K562 (cell line): Measurements from ENCODE around the gene KLHDC10. TPM values are rescaled to one million over a fixed set of nuclear protein-coding genes. Genes with fewer than 3 reads are reported as not detected.

Experiments
- ATAC-seq: fragments of 200-7000 bp; cut with Tn5 transposase; 3 replicates; pipeline ENCODE4 v1.9.1; 2020; ENCODE audit warnings: moderate library complexity
- BruUV-seq: library from RNA; stranded (reverse); fragments of 400-500 nt; replicated peaks from 2 replicates; lab custom pipeline; 2021; lab: Mats Ljungman, UMichigan
- CTCF ChIA-PET: fragments of 300-600 bp; formaldehyde crosslinking; extraction: SDS; loops from one replicate; lab custom pipeline; 2021; ENCODE audit warnings: low intra/inter-chr PET ratio; lab: Yijun Ruan, JAX
- POLR2A ChIA-PET: fragments of 300-600, 350-650 bp; sonication (Branson Sonifier 250); formaldehyde crosslinking; extraction: SDS; loops from one replicate; lab custom pipeline; 2021; ENCODE audit warnings: antibody characterized with exemption, inconsistent platforms; lab: Yijun Ruan, JAX
- DNase-seq, 4 experiments: peaks; one replicate each; pipeline versions ENCODE4 v3.0.0 to v3.0.0-alpha.2; 2011 to 2018; ENCODE audit warnings: low spot score in 3 of 4, mixed read lengths in 3 of 4; ENCODE audit errors: extremely low read depth in 1 of 4
- FAIRE-seq: peaks from 2 replicates; lab custom pipeline; 2011; peaks lifted over from hg19 to GRCh38; lab: Jason Lieb, UNC
- H2AFZ ChIP-seq: 2 replicates; pipeline ENCODE4 v1.6.0; 2011; ENCODE audit warnings: low read depth, low read length, control low read depth, inconsistent platforms
- H3K27ac ChIP-seq: fragments of 200-600 bp; 3 replicates; pipeline ENCODE4 v1.8.0; 2011; ENCODE audit warnings: low read depth, mild to moderate bottlenecking, control low read depth, inconsistent platforms, low read length, moderate library complexity, mixed read lengths; ENCODE audit errors: extremely low read depth
- H3K27me3 ChIP-seq, 2 experiments: fragments of 300-600 bp in 1 of 2; 2 replicates in 1 of 2; 3 replicates in 1 of 2; pipeline versions ENCODE4 v1.6.0 to v1.8.0; 2011; ENCODE audit warnings: inconsistent platforms in 2 of 2, low read length in 2 of 2, mild to moderate bottlenecking in 1 of 2, mixed read lengths in 1 of 2, moderate library complexity in 1 of 2; ENCODE audit not compliant: control insufficient read depth in 2 of 2, insufficient read depth in 2 of 2
- H3K36me3 ChIP-seq: fragments of 300-600 bp; 3 replicates; pipeline ENCODE4 v1.8.0; 2011; ENCODE audit warnings: mild to moderate bottlenecking, low read length, inconsistent platforms; ENCODE audit not compliant: control insufficient read depth, insufficient read depth
- H3K4me1 ChIP-seq, 2 experiments: fragments of 200-600 bp in 1 of 2; replicated peaks in 1 of 2; 2 replicates in 1 of 2; 3 replicates in 1 of 2; pipeline versions ENCODE4 v1.5.1 to v1.8.0; 2011; ENCODE audit warnings: inconsistent platforms in 2 of 2, low read length in 2 of 2, mild to moderate bottlenecking in 1 of 2, mixed read lengths in 1 of 2, moderate library complexity in 1 of 2; ENCODE audit not compliant: control insufficient read depth in 2 of 2, insufficient read depth in 2 of 2
- H3K4me2 ChIP-seq: 2 replicates; pipeline ENCODE4 v1.6.1; 2011; ENCODE audit warnings: low read length, control low read depth, inconsistent platforms, mixed read lengths; ENCODE audit not compliant: insufficient read depth
- H3K4me3 ChIP-seq: fragments of 200-600 bp; sonication (generic), shearing (Covaris generic); 2 replicates; pipeline ENCODE4 v1.5.1; 2016; ENCODE audit warnings: control low read depth, inconsistent platforms
- H3K79me2 ChIP-seq: fragments of 200-600 bp; 3 replicates; pipeline ENCODE4 v1.8.0; 2011; ENCODE audit warnings: low read length, inconsistent platforms; ENCODE audit not compliant: control insufficient read depth, insufficient read depth
- H3K9ac ChIP-seq, 2 experiments: 2 replicates each; pipeline versions ENCODE4 v1.6.0 to v1.6.1; 2011; ENCODE audit warnings: low read depth in 2 of 2, low read length in 2 of 2, control low read depth in 1 of 2, inconsistent platforms in 1 of 2, mild to moderate bottlenecking in 1 of 2, mixed read lengths in 1 of 2; ENCODE audit not compliant: insufficient read depth in 1 of 2
- H3K9me1 ChIP-seq: one replicate; pipeline ENCODE4 v1.6.0; 2011; ENCODE audit warnings: inconsistent platforms, mild to moderate bottlenecking, low read length, moderate library complexity; ENCODE audit not compliant: control insufficient read depth, insufficient read depth
- H3K9me3 ChIP-seq: replicated peaks from 2 replicates; pipeline ENCODE4 v1.5.1; 2011; ENCODE audit warnings: low read depth, low read length, inconsistent platforms; ENCODE audit not compliant: control insufficient read depth, insufficient read depth
- H4K20me1 ChIP-seq: replicated peaks from 2 replicates; pipeline ENCODE4 v1.6.1; 2011; ENCODE audit warnings: low read length, inconsistent platforms, mixed read lengths; ENCODE audit not compliant: control insufficient read depth, insufficient read depth
- FOXK1 ChIP-seq: sonication (generic); formaldehyde crosslinking; IDR thresholded peaks from 2 replicates; pipeline ENCODE4 v1.8.0; 2022; ENCODE audit warnings: missing genetic modification reagents, mild to moderate bottlenecking, borderline replicate concordance
- HCFC1 ChIP-seq: IDR thresholded peaks from 2 replicates; pipeline ENCODE4 v1.6.1; 2012; ENCODE audit warnings: low read depth, low read length, improper control_type of control experiment
- HMGXB4 ChIP-seq: sonication (generic); formaldehyde crosslinking; IDR thresholded peaks from 2 replicates; pipeline ENCODE4 v1.8.1; 2023; ENCODE audit warnings: mild to moderate bottlenecking, missing genetic modification reagents
- NCOA4 ChIP-seq: fragments of 450-650 bp; IDR thresholded peaks from 2 replicates; pipeline ENCODE4 v1.6.1; 2018; ENCODE audit warnings: mild to moderate bottlenecking; ENCODE audit not compliant: partially characterized antibody
- NR2C2 ChIP-seq, 2 experiments: fragments of 200-800 bp in 1 of 2; sonication (Bioruptor generic) in 1 of 2; sonication (generic) in 1 of 2; formaldehyde crosslinking in 1 of 2; IDR thresholded peaks; 2 replicates each; pipeline versions ENCODE4 v1.6.1 to v1.8.0; 2016 to 2022; ENCODE audit warnings: mild to moderate bottlenecking in 1 of 2, missing compliant biosample characterization in 1 of 2, missing genetic modification characterization in 1 of 2, missing genetic modification reagents in 1 of 2
- RHOXF2B ChIP-seq: fragments of 250-450 bp; sonication (Bioruptor Pico); conservative IDR thresholded peaks from 2 replicates; pipeline ENCODE4 v1.5.1; 2021
- SMARCB1 ChIP-seq: IDR thresholded peaks from 2 replicates; pipeline ENCODE4 v1.6.1; 2011; ENCODE audit warnings: improper control_type of control experiment, low read depth; ENCODE audit not compliant: insufficient read length
- TARDBP ChIP-seq: fragments of 450-650 bp; IDR thresholded peaks from 2 replicates; pipeline ENCODE4 v1.6.1; 2016
- TFAP4 ChIP-seq: sonication (generic); formaldehyde crosslinking; IDR thresholded peaks from 2 replicates; pipeline ENCODE4 v1.8.0; 2022; ENCODE audit warnings: missing genetic modification reagents, mild to moderate bottlenecking, moderate library complexity, borderline replicate concordance
- ZBTB26 ChIP-seq: fragments of 450-650 bp; formaldehyde crosslinking; IDR thresholded peaks from 2 replicates; pipeline ENCODE4 v1.4.0; 2022; ENCODE audit warnings: missing genetic modification characterization
- ZBTB7A ChIP-seq: IDR thresholded peaks from 2 replicates; pipeline ENCODE4 v1.6.1; 2011; ENCODE audit warnings: low read depth, mild to moderate bottlenecking, low read length, moderate library complexity, borderline replicate concordance; ENCODE audit not compliant: control insufficient read depth
- ZBTB9 ChIP-seq: fragments of 450-650 bp; formaldehyde crosslinking; IDR thresholded peaks from 2 replicates; pipeline ENCODE4 v1.4.0; 2020; ENCODE audit warnings: mild to moderate bottlenecking, moderate library complexity
- ZNF133 ChIP-seq: fragments of 250-450 bp; sonication (Bioruptor Pico); IDR thresholded peaks from 2 replicates; pipeline ENCODE4 v1.4.0; 2020; ENCODE audit warnings: mild to moderate bottlenecking
- ZNF174 ChIP-seq: fragments of 250-450 bp; sonication (Bioruptor Pico); IDR thresholded peaks from 2 replicates; pipeline ENCODE4 v1.4.0; 2020; ENCODE audit warnings: mild to moderate bottlenecking
- ZNF316 ChIP-seq: fragments of 450-650 bp; IDR thresholded peaks from 2 replicates; pipeline ENCODE4 v1.6.1; 2016
- ZSCAN32 ChIP-seq: fragments of 450-650 bp; formaldehyde crosslinking; IDR thresholded peaks from 2 replicates; pipeline ENCODE4 v1.4.0; 2020; ENCODE audit warnings: mild to moderate bottlenecking, moderate library complexity
- WGBS: fragments of 100-300 bp; shearing (Covaris generic); methylation state at CpG from one replicate; pipeline ENCODE4 v1.1.6; 2016; ENCODE audit warnings: low coverage, mixed read lengths; ENCODE audit not compliant: insufficient coverage; ENCODE audit errors: missing lambda C conversion rate; 5-methylcytosine and 5-hydroxymethylcytosine counted together
- in situ Hi-C: fragments of 300-500 bp; cut with MboI; formaldehyde crosslinking; loops from 4 replicates; pipeline ENCODE4 v1.15.0; 2018; ENCODE audit warnings: inconsistent platforms, mixed read lengths
- intact Hi-C: fragments of 100-400 bp; cut with micrococcal nuclease; formaldehyde crosslinking; loops from 2 replicates; pipeline ENCODE4 v1.14.2; 2022
- polyA plus RNA-seq, 8 experiments: library from polyadenylated mRNA; depleted of rRNA in 4 of 8; stranded (reverse) in 5 of 8; unstranded in 3 of 8; fragments of >200 nt; fragmentation: Nextera tagmentation in 2 of 8; fragmentation: Illumina TruSeq in 1 of 8; extraction: Ambion mirVana in 2 of 8; extraction: Trizol in 1 of 8; gene quantifications; 2 replicates each; pipeline versions ENCODE4 v1.2.1 to v1.2.3, GENCODE V29; 2011 to 2014; ENCODE audit warnings: inconsistent platforms in 1 of 8, missing spikeins in 1 of 8
- total RNA-seq, 7 experiments: library from RNA; depleted of rRNA in 6 of 7; stranded (reverse); fragments of >200 nt in 6 of 7; fragmentation: Illumina TruSeq in 2 of 7; extraction: Trizol in 2 of 7; gene quantifications; 2 replicates each; pipeline versions ENCODE4 v1.2.1 to v1.2.3, GENCODE V29; 2011 to 2021; ENCODE audit warnings: low replicate concordance in 1 of 7

The KLHDC10 gene
- total and polyA plus RNA-seq, 9 of the 15 experiments (the other 6 are each of a cell fraction or from before 2014, with no cell fraction given), result 9.8 to 80.5 (median 31.4) TPM

- H3K79me2 ChIP-seq, result no peaks in the 10 kb centered on the region
- TF ChIP-seq ZNF174 (CRISPR knock-in tag) (no peak), FOXK1 (CRISPR knock-in tag) (no peak), TFAP4 (CRISPR knock-in tag) (peak; percentile 25; the same call in 1 of the 2 replicates), HCFC1 (no peak), HMGXB4 (CRISPR knock-in tag) (no peak; the same call in 1 of the 2 replicates), ZNF316 (no peak), ZBTB9 (CRISPR knock-in tag) (no peak), ZSCAN32 (CRISPR knock-in tag) (no peak), RHOXF2B (CRISPR knock-in tag) (no peak), ZBTB26 (CRISPR knock-in tag) (peak; percentile 73; the same call in 1 of the 2 replicates), NCOA4 (peak; percentile 33), TARDBP (0 out of 2 replicates have a peak, but pooled peaks have one; percentile 19), ZBTB7A (no peak), ZNF133 (no peak), NR2C2 (CRISPR knock-in tag; IDR thresholded peaks at IDR 0.05) (peak; percentile 51; the same call in 1 of the 2 replicates), NR2C2 (tag; IDR thresholded peaks at IDR 0.05) (no peak), SMARCB1 (no peak)
Measured at GRCh38 chr7:130151591-130152492, 81.5 kb downstream of the KLHDC10 start.

More at GRCh38 chr7:130151591-130152492, 81.5 kb downstream of the KLHDC10 start:
- Histone ChIP-seq H4K20me1 (no peaks in the 10 kb centered on the region), H3K4me2 (no peak overlapping the region), H3K9me1 (no peaks in the 10 kb centered on the region), H3K27ac (peak overlapping the region; percentile 45; the same call in 2 of the 3 replicates), H3K9ac (no peak overlapping the region), H3K36me3 (no peaks in the 10 kb centered on the region; the same call in 2 of the 3 replicates), H3K4me1 (peaks cover 1 to 58% of the 10 kb centered on the region in 2 experiments; a peak in 3 of 5 replicates), H3K27me3 (no peaks in the 10 kb centered on the region; a peak in 1 of 5 replicates), H3K9me3 (peaks cover 12% of the 10 kb centered on the region), H2AFZ (no peak overlapping the region; the same call in 1 of the 2 replicates), H3K4me3 (no peak overlapping the region)
- no peak for ATAC-seq
- in situ Hi-C loops, result no loop called here
- peak; percentile 92 for FAIRE-seq
- 92% methylated on average over 5 of the region's 5 CpGs for WGBS
- POLR2A ChIA-PET, result interaction anchor here (1.0 kb wide), 1 partner anchor 21 kb away, joined by 3 read pairs; no protein-coding TSS in a partner anchor
- CTCF ChIA-PET, result no interaction called here
- no TSS peak for BruUV-seq
- DNase-seq, result peak in 1 of 4 experiments; percentile 21
- intact Hi-C loops, result no loop called here
